Measurements from ENCODE around the gene FBXO5. TPM values are rescaled to one million over a fixed set of nuclear protein-coding genes. Genes with fewer than 3 reads are reported as not detected.

The FBXO5 gene
- total and polyA plus RNA-seq, 9 of the 15 experiments (the other 6 are each of a cell fraction or from before 2014, with no cell fraction given), result 17.8 to 89.3 (median 62.9) TPM

DNA sequence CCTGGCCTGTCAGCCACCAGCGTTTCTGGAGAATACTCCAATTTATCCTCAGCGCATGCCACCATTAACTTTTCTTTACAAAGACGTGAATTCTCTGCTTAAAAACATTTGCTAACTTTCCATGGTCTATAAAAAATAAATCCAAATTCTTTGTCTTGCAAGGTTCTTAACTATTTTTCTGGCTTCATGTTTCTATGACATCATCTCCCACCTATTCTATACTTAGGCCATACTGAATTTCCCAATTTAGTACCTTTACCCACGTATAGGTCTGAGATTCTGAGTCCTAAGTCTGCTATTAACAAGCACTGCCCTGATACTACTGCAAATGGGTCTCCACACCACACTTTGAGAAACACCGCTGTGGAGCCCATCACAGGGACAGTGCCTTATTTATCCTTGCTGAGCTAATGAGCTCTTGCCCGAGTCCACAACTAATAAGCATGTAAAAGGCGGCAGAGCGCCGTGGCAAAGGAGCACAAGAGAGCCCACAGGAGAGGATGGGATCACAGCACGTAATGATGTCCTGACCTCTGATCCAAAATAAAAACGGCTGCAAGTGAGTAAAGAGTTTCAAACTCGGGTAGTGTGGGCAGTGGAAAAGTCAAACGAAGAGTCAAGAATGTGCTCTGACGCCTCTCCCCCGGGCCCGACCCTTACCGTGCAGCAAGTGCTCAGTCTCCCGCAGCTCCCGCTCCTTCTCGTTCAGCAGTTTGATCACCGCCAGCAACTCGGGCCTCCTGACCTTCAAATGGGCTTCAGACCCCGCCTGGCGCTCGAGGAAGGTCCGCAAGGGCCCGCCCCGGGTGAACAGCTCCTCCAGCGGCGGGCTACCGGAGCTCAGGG, 19.1 kb upstream of the FBXO5 start (continued):
- TF ChIP-seq ZNF324 (CRISPR knock-in tag; IDR thresholded peaks at IDR 0.05) (no peak), ZNF224 (CRISPR knock-in tag; IDR thresholded peaks at IDR 0.05) (no peak), RAD21 (CRISPR knock-in tag; conservative IDR thresholded peaks at IDR 0.05 in 1 of 2, IDR thresholded peaks at IDR 0.05 in 1 of 2) (no peak), FOXA3 (CRISPR knock-in tag; conservative IDR thresholded peaks at IDR 0.05 in 1 of 2, IDR thresholded peaks at IDR 0.05 in 1 of 2) (no peak), RBM34 (IDR thresholded peaks at IDR 0.05; ENCODE audit: borderline replicate concordance, insufficient read depth, low read length) (no peak), POLR2H (tag; IDR thresholded peaks at IDR 0.05; ENCODE audit: low read depth) (no peak), HMGN3 (IDR thresholded peaks at IDR 0.05; ENCODE audit: borderline replicate concordance, extremely low read depth, insufficient read length, low read depth, low read length) (no peak), ZNF140 (CRISPR knock-in tag; IDR thresholded peaks at IDR 0.05) (no peak), ZNF830 (CRISPR knock-in tag; IDR thresholded peaks at IDR 0.05) (0 out of 2 replicates have a peak, but pooled peaks have one; percentile 18), ZNF175 (CRISPR knock-in tag; IDR thresholded peaks at IDR 0.05; ENCODE audit: low read depth) (no peak), EP400 (IDR thresholded peaks at IDR 0.05) (no peak), TGIF2 (CRISPR knock-in tag; IDR thresholded peaks at IDR 0.05) (no peak; the same call in 1 of the 2 replicates), TCF3 (CRISPR knock-in tag; IDR thresholded peaks at IDR 0.05) (0 out of 2 replicates have a peak, but pooled peaks have one; percentile 7), SP1 (CRISPR knock-in tag; IDR thresholded peaks at IDR 0.05) (no peak), MAFF (IDR thresholded peaks at IDR 0.05; ENCODE audit: low read length) (no peak), GABPB2 (CRISPR knock-in tag; conservative IDR thresholded peaks at IDR 0.05) (no peak)
- TF ChIP-seq, protein P1, sequence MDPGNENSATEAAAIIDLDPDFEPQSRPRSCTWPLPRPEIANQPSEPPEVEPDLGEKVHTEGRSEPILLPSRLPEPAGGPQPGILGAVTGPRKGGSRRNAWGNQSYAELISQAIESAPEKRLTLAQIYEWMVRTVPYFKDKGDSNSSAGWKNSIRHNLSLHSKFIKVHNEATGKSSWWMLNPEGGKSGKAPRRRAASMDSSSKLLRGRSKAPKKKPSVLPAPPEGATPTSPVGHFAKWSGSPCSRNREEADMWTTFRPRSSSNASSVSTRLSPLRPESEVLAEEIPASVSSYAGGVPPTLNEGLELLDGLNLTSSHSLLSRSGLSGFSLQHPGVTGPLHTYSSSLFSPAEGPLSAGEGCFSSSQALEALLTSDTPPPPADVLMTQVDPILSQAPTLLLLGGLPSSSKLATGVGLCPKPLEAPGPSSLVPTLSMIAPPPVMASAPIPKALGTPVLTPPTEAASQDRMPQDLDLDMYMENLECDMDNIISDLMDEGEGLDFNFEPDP (CRISPR knock-in tag; IDR thresholded peaks at IDR 0.05), result no peak
- TF ChIP-seq, protein P2, sequence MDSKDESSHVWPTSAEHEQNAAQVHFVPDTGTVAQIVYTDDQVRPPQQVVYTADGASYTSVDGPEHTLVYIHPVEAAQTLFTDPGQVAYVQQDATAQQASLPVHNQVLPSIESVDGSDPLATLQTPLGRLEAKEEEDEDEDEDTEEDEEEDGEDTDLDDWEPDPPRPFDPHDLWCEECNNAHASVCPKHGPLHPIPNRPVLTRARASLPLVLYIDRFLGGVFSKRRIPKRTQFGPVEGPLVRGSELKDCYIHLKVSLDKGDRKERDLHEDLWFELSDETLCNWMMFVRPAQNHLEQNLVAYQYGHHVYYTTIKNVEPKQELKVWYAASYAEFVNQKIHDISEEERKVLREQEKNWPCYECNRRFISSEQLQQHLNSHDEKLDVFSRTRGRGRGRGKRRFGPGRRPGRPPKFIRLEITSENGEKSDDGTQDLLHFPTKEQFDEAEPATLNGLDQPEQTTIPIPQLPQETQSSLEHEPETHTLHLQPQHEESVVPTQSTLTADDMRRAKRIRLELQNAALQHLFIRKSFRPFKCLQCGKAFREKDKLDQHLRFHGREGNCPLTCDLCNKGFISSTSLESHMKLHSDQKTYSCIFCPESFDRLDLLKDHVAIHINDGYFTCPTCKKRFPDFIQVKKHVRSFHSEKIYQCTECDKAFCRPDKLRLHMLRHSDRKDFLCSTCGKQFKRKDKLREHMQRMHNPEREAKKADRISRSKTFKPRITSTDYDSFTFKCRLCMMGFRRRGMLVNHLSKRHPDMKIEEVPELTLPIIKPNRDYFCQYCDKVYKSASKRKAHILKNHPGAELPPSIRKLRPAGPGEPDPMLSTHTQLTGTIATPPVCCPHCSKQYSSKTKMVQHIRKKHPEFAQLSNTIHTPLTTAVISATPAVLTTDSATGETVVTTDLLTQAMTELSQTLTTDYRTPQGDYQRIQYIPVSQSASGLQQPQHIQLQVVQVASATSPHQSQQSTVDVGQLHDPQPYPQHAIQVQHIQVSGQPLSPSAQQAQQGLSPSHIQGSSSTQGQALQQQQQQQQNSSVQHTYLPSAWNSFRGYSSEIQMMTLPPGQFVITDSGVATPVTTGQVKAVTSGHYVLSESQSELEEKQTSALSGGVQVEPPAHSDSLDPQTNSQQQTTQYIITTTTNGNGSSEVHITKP (IDR thresholded peaks at IDR 0.05; ENCODE audit: partially characterized antibody), result no peak
- TF ChIP-seq, protein P3, sequence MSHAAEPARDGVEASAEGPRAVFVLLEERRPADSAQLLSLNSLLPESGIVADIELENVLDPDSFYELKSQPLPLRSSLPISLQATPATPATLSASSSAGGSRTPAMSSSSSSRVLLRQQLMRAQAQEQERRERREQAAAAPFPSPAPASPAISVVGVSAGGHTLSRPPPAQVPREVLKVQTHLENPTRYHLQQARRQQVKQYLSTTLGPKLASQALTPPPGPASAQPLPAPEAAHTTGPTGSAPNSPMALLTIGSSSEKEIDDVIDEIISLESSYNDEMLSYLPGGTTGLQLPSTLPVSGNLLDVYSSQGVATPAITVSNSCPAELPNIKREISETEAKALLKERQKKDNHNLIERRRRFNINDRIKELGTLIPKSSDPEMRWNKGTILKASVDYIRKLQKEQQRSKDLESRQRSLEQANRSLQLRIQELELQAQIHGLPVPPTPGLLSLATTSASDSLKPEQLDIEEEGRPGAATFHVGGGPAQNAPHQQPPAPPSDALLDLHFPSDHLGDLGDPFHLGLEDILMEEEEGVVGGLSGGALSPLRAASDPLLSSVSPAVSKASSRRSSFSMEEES (CRISPR knock-in tag; IDR thresholded peaks at IDR 0.05), result no peak
